WERI-Rb-1 (cell line): ENCODE data around the gene CHST7.

ENCODE experiments used
- DNase-seq: peaks from one replicate; pipeline ENCODE4 v3.0.0-alpha.2; 2020
- H3K27ac ChIP-seq: fragments of 250-450 bp; sonication (Bioruptor Pico); 2 replicates; pipeline ENCODE4 v1.5.1; 2020; ENCODE audit warnings: mild to moderate bottlenecking, moderate library complexity
- H3K27me3 ChIP-seq: fragments of 250-450 bp; sonication (Bioruptor Pico); 2 replicates; pipeline ENCODE4 v1.5.1; 2021; ENCODE audit warnings: mild to moderate bottlenecking, low read depth, moderate library complexity; ENCODE audit not compliant: insufficient read depth, severe bottlenecking
- H3K36me3 ChIP-seq: fragments of 250-450 bp; sonication (Bioruptor Pico); 2 replicates; pipeline ENCODE4 v1.5.1; 2020; ENCODE audit warnings: mild to moderate bottlenecking, moderate library complexity
- H3K4me3 ChIP-seq: 2 replicates; pipeline ENCODE4 v1.5.1; 2011; ENCODE audit warnings: low read depth, mild to moderate bottlenecking, control low read depth, low read length
- H3K9me3 ChIP-seq: fragments of 250-450 bp; sonication (Bioruptor Pico); 2 replicates; pipeline ENCODE4 v1.5.1; 2021; ENCODE audit warnings: mild to moderate bottlenecking, moderate library complexity; ENCODE audit not compliant: severe bottlenecking
- TF ChIP-seq, protein P1 (sequence below): IDR thresholded peaks from 2 replicates; pipeline ENCODE4 v1.5.1; 2011; ENCODE audit warnings: low read depth, mild to moderate bottlenecking, control low read depth, inconsistent platforms, low read length

Gene CHST7

DNA sequence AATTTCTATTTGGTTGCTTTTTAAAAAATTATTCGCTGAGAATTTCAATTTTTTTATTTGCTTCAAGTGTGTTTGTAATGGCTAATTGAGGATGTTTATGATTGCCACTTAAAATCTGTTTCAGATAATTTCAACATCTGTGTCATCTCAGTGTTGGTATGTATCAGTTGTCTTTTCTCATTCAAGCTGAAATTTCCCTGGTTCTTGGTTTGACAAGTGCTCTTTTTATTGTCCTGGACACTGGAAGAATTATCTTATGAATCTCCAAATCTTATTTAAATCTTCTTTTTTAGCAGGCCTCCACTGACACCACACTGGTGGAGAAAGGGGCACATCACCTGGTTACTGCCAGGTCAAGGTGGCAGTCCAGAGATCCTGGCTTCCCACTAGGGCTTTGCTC is 21.5 kb downstream of the CHST7 start:
- no peaks in the 10 kb centered on the region for H3K9me3 ChIP-seq
- TF ChIP-seq, protein P1, sequence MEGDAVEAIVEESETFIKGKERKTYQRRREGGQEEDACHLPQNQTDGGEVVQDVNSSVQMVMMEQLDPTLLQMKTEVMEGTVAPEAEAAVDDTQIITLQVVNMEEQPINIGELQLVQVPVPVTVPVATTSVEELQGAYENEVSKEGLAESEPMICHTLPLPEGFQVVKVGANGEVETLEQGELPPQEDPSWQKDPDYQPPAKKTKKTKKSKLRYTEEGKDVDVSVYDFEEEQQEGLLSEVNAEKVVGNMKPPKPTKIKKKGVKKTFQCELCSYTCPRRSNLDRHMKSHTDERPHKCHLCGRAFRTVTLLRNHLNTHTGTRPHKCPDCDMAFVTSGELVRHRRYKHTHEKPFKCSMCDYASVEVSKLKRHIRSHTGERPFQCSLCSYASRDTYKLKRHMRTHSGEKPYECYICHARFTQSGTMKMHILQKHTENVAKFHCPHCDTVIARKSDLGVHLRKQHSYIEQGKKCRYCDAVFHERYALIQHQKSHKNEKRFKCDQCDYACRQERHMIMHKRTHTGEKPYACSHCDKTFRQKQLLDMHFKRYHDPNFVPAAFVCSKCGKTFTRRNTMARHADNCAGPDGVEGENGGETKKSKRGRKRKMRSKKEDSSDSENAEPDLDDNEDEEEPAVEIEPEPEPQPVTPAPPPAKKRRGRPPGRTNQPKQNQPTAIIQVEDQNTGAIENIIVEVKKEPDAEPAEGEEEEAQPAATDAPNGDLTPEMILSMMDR = no peak
- H3K36me3 ChIP-seq = no peaks in the 10 kb centered on the region
- no peak for DNase-seq
- H3K4me3 ChIP-seq = no peak overlapping the region
- H3K27ac ChIP-seq = no peak overlapping the region
- no peaks in the 10 kb centered on the region for H3K27me3 ChIP-seq

DNA sequence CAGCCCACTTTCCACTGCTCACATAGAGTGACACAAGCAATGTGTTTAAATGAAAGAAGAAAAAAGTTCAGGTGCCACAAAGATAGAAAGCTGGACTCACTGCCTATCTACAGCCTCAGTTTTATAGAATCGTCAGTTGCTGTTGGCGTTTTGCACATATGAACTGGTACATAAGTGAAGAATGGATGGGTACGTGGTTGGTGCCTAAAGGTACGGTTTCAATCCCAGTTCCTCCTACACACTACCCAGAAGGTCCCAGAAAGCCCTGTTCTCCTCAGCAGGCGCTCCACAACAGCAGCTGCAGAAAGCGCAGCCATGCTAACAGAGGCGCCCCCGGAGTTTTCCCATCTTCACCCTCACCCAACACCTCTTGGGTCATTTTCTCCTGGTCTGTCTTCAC is 23.6 kb downstream of the CHST7 start:
- H3K9me3 ChIP-seq = no peaks in the 10 kb centered on the region
- no peak for DNase-seq
- no peaks in the 10 kb centered on the region for H3K36me3 ChIP-seq
- no peak overlapping the region for H3K4me3 ChIP-seq
- H3K27ac ChIP-seq = no peak overlapping the region
- no peaks in the 10 kb centered on the region for H3K27me3 ChIP-seq
- TF ChIP-seq, protein P1 = no peak

DNA sequence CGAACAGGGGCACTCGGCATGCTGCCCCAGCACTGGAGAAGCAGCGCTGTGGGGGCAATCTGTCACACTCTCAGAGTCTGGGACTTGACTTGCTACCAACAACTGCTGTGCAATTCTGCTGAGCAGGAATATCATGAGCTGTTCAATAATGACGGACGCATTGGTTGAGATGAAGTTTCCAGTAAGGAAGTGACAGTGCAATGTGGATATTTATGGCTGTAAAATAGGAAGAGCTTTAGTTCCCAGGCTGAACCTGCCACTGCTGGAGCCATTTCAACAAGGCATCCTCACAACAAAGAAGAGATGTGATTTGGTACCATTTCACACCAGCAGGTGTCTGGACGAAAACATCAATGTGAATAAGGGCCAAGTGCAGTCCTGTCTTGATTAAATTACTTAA is 24.2 kb downstream of the CHST7 start:
- H3K9me3 ChIP-seq = no peaks in the 10 kb centered on the region
- no peak overlapping the region for H3K27ac ChIP-seq
- H3K36me3 ChIP-seq = no peaks in the 10 kb centered on the region
- no peak for DNase-seq
- H3K4me3 ChIP-seq = no peak overlapping the region
- TF ChIP-seq, protein P1 = no peak
- H3K27me3 ChIP-seq = no peaks in the 10 kb centered on the region

DNA sequence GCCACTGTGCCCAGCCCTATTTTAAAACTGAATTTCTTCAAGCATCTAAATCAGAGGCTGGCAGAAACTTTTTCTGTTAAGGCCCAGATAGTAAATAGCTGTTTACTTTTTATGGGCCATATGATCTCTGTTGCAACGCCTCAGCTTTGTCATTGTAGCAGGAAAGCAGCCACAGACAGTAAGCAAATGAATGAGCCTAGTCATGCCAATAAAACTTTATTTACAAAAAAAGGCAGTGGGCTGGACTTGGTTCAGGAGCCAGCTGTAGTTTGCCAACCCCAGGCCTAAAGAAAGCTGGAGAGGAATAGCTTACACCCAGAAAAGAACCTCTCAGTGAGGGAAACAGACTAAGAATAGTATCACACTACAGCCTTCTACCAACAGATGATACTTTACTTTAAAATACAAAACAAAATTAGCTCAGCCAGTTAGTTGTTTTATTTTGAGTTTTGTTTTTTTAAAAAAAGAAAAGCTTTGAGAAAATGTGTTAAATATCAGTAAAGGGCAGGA is 25.5 kb downstream of the CHST7 start:
- Histone ChIP-seq H3K9me3 (no peaks in the 10 kb centered on the region), H3K4me3 (no peak overlapping the region), H3K36me3 (no peaks in the 10 kb centered on the region), H3K27me3 (no peaks in the 10 kb centered on the region), H3K27ac (no peak overlapping the region)
- TF ChIP-seq, protein P1 = no peak
- no peak for DNase-seq

DNA sequence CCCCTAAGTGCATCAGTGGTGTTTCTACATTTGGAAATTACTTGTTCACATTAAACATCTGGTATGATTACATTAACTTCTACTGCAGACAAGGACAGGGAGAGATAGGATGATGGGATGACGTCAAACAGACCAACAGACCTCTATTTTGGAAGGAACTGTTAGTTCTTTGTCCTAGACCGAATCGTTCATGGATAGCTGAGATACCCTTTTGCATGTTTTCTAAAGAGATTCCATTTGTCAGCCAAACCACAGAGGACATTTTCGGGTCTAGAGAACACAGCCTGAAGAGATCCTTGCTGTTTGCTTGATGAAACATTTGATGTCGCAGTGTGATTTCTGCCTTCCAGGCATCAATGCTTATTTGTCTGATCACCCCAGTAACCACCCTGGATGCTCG is 27.7 kb downstream of the CHST7 start:
- no peak for DNase-seq
- TF ChIP-seq, protein P1 = no peak
- H3K36me3 ChIP-seq = no peaks in the 10 kb centered on the region
- no peak overlapping the region for H3K27ac ChIP-seq
- no peak overlapping the region for H3K4me3 ChIP-seq
- H3K27me3 ChIP-seq = no peaks in the 10 kb centered on the region
- no peaks in the 10 kb centered on the region for H3K9me3 ChIP-seq

DNA sequence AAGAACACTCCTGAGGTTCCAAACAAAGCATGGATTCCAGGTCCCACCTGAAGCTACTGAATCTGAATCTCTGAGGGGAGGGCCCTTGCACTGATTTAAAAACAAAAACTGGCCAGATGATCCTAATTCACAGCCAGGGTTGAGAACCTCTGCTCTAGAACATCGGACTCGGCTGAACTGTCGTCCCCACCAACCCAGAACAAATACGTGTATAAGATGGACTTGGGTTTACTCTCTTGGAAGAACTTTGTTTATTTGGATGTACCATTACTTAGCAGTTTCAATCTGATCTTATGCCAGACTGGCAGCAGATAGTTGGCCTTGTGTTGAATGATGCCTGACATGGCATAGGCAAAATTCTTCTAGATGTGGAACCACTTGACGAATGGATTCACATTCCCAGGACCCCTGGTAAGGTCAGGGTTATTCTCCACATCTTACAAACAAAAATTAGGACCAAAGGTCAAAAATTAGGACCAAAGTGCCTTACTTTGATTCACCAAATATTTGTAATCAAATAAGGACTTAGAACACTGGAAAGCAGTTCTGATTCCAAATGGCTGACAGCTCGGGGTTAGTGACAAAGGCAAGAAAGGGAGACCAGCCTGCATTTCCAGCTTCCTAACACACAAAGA is 29.0 kb downstream of the CHST7 start:
- Histone ChIP-seq H3K27me3 (no peaks in the 10 kb centered on the region), H3K9me3 (no peaks in the 10 kb centered on the region), H3K27ac (no peak overlapping the region), H3K4me3 (no peak overlapping the region), H3K36me3 (no peaks in the 10 kb centered on the region)
- DNase-seq = no peak
- TF ChIP-seq, protein P1 = no peak
